ENCODE measurements around the gene ZFYVE28.

ZFYVE28 gene

GRCh38 chr4:2320746-2321145 is 97.7 kb downstream of the ZFYVE28 start:
- DNase-seq (ENCODE audit: insufficient read length, low spot score) (no peak), FAIRE-seq (no peak)
- TF ChIP-seq TAF1 (IDR thresholded peaks at IDR 0.05; ENCODE audit: low read depth, low read length): no peak
- TF ChIP-seq POU2F2 (IDR thresholded peaks at IDR 0.05; ENCODE audit: low read depth, low read length): no peak
- no peak for TF ChIP-seq PAX5 (IDR thresholded peaks at IDR 0.05; ENCODE audit: insufficient read depth, low read length, severe bottlenecking)
- no peak for TF ChIP-seq POLR2AphosphoS5 (IDR thresholded peaks at IDR 0.05; ENCODE audit: low read depth, low read length)
- no peak for TF ChIP-seq SPI1 (IDR thresholded peaks at IDR 0.05; ENCODE audit: low read depth, low read length)

DNA sequence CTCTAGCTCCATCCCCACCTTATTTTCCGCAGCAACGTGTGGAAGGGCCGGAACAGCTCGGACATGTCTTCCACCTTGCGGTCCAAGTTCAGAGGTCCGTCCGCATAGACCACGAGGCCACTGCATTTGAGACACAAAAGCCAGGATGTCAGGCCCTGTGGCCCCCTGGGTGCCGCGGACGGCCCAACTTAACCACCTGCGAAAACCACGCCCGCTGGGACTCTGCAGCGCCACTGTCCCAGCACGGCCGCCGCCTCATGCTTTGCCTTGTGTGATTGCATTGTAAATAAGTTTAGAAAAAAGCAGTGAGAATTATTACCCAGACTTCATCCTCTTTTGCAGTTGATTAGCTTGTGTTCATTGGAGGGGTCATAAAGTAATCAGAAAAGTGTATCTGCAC is 98.3 kb downstream of the ZFYVE28 start:
- FAIRE-seq: no peak
- DNase-seq (ENCODE audit: insufficient read length, low spot score): no peak
- TF ChIP-seq POLR2A (IDR thresholded peaks at IDR 0.05; ENCODE audit: low read depth, low read length) (no peak), TAF1 (IDR thresholded peaks at IDR 0.05; ENCODE audit: low read depth, low read length) (no peak), POLR2AphosphoS5 (IDR thresholded peaks at IDR 0.05; ENCODE audit: low read depth, low read length) (no peak), POU2F2 (IDR thresholded peaks at IDR 0.05; ENCODE audit: low read depth, low read length) (no peak), PAX5 (IDR thresholded peaks at IDR 0.05; ENCODE audit: insufficient read depth, low read length, severe bottlenecking) (no peak), SPI1 (IDR thresholded peaks at IDR 0.05; ENCODE audit: low read depth, low read length) (no peak)

DNA sequence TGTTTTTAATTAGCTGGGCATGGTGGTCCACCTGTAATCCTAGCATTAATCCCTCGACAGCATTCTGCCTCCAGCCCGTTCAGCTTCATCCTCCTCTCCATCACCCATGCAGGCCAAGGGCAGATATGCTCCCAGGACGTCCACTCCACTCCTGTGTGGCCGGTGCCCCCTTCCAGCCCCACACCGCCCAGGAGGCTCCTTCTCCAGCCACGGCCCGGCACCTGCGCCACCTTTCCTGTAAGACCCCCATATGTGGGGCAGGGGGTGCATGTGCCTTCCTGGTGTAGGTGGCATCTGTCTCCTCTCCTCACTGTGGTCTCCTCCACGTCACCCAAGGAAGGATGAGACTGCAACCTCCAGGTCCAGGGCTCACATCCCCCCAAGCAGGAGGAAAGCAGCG is 99.6 kb downstream of the ZFYVE28 start:
- DNase-seq (ENCODE audit: insufficient read length, low spot score): no peak
- no peak for TF ChIP-seq POLR2A (IDR thresholded peaks at IDR 0.05; ENCODE audit: low read depth, low read length)
- no peak for TF ChIP-seq PAX5 (IDR thresholded peaks at IDR 0.05; ENCODE audit: insufficient read depth, low read length, severe bottlenecking)
- TF ChIP-seq POU2F2 (IDR thresholded peaks at IDR 0.05; ENCODE audit: low read depth, low read length): no peak
- TF ChIP-seq POLR2AphosphoS5 (IDR thresholded peaks at IDR 0.05; ENCODE audit: low read depth, low read length): no peak
- TF ChIP-seq TAF1 (IDR thresholded peaks at IDR 0.05; ENCODE audit: low read depth, low read length): no peak
- no peak for TF ChIP-seq SPI1 (IDR thresholded peaks at IDR 0.05; ENCODE audit: low read depth, low read length)
- FAIRE-seq: no peak

GRCh38 chr4:2318476-2318875 is 100.0 kb downstream of the ZFYVE28 start:
- TF ChIP-seq SPI1 (IDR thresholded peaks at IDR 0.05; ENCODE audit: low read depth, low read length) (no peak), PAX5 (IDR thresholded peaks at IDR 0.05; ENCODE audit: insufficient read depth, low read length, severe bottlenecking) (no peak), TAF1 (IDR thresholded peaks at IDR 0.05; ENCODE audit: low read depth, low read length) (no peak)
- DNase-seq (ENCODE audit: insufficient read length, low spot score): no peak
- FAIRE-seq: no peak

DNA sequence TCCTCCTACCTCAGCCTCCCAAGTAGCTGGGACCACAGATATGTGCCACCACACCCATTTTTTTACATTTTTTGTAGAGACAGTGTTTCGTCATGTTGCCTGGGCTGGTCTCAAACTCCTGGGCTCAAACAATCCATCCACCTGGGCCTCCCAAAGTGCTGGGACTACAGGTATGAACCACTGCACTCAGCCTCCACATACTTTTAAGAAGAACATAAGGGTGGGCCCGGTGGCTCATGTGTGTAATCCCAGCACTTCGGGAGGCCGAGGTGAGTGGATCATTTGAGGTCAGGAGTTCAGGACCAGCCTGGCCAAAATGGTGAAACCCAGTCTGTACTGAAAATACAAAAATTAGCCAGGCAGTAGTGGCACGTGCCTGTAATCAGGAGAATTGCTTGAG is 105.1 kb downstream of the ZFYVE28 start:
- TF ChIP-seq TAF1 (IDR thresholded peaks at IDR 0.05; ENCODE audit: low read depth, low read length) (no peak), SPI1 (IDR thresholded peaks at IDR 0.05; ENCODE audit: low read depth, low read length) (no peak), POU2F2 (IDR thresholded peaks at IDR 0.05; ENCODE audit: low read depth, low read length) (no peak)
- DNase-seq (ENCODE audit: insufficient read length, low spot score) (no peak), FAIRE-seq (no peak)

DNA sequence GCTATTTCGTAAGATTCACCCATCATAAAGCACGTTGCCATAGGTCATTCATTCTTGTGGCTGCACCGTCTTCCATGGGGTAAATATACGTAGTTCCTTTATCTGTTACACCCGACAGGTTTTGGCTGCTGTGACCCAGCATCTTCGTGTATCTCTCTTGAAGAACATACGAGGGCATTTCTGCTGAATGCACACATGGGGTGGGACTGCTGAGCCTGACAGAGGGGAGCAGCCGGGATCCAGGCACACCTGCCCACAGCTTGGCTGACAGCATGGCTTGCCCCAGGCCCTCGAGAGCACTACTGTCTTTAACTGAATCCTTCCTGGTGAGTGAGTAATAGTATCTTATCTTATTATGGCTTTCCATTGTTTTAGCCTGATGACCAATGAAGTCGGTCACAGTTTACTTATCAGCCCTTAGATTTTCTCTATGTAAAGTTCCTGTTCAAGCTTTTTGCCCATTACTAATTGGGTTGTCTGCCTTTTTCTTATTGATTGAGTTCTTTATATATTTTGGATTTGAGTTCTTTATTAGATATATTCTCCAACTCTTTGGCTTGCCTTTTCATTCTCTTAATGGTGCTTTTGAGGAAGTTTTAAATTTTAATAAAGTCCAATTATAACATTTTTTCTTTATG is 111.6 kb downstream of the ZFYVE28 start:
- TF ChIP-seq POU2F2 (IDR thresholded peaks at IDR 0.05; ENCODE audit: low read depth, low read length) (no peak), POLR2AphosphoS5 (IDR thresholded peaks at IDR 0.05; ENCODE audit: low read depth, low read length) (no peak), TAF1 (IDR thresholded peaks at IDR 0.05; ENCODE audit: low read depth, low read length) (no peak), PAX5 (IDR thresholded peaks at IDR 0.05; ENCODE audit: insufficient read depth, low read length, severe bottlenecking) (no peak), SPI1 (IDR thresholded peaks at IDR 0.05; ENCODE audit: low read depth, low read length) (no peak), POLR2A (IDR thresholded peaks at IDR 0.05; ENCODE audit: low read depth, low read length) (no peak)
- DNase-seq (ENCODE audit: insufficient read length, low spot score): no peak
- no peak for FAIRE-seq

DNA sequence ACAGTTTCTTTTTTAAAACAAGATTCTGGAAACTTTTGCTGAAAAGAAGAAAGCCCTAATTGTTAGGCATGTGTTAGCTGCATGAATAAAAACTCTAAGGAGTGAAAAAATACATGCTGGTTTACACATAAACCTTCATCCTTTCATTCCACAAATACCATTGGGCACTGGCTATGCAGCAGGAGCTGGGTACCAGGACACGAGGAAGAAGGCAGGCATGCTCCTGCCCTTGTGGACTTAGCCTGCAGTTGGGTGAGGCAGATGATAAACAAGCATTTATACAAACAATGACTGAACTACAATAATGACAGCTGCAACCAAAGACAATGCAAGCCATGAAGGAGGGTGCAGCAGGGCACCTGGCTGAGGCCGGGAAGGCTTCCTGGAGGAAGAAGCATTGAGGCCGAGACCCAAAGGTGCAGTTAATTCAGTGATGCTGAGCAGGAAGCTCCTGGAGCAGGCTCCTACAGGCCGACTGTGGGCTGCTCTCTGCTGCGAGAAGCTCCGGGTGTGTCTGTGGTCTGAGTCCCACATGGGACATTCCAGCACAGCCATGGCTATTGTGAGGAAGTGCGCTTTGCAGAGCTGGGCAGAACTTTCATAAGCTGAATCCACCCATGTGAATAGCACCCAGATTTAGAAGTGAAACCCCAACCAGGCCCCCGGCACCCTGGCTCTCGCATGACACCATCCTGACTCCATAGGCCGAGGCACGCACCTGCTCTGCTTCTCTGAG is 112.5 kb downstream of the ZFYVE28 start:
- TF ChIP-seq POU2F2 (IDR thresholded peaks at IDR 0.05; ENCODE audit: low read depth, low read length): no peak
- TF ChIP-seq POLR2AphosphoS5 (IDR thresholded peaks at IDR 0.05; ENCODE audit: low read depth, low read length): no peak
- TF ChIP-seq SPI1 (IDR thresholded peaks at IDR 0.05; ENCODE audit: low read depth, low read length): no peak
- no peak for TF ChIP-seq PAX5 (IDR thresholded peaks at IDR 0.05; ENCODE audit: insufficient read depth, low read length, severe bottlenecking)
- TF ChIP-seq POLR2A (IDR thresholded peaks at IDR 0.05; ENCODE audit: low read depth, low read length): no peak
- no peak for TF ChIP-seq TAF1 (IDR thresholded peaks at IDR 0.05; ENCODE audit: low read depth, low read length)
- FAIRE-seq: no peak
- no peak for DNase-seq (ENCODE audit: insufficient read length, low spot score)

DNA sequence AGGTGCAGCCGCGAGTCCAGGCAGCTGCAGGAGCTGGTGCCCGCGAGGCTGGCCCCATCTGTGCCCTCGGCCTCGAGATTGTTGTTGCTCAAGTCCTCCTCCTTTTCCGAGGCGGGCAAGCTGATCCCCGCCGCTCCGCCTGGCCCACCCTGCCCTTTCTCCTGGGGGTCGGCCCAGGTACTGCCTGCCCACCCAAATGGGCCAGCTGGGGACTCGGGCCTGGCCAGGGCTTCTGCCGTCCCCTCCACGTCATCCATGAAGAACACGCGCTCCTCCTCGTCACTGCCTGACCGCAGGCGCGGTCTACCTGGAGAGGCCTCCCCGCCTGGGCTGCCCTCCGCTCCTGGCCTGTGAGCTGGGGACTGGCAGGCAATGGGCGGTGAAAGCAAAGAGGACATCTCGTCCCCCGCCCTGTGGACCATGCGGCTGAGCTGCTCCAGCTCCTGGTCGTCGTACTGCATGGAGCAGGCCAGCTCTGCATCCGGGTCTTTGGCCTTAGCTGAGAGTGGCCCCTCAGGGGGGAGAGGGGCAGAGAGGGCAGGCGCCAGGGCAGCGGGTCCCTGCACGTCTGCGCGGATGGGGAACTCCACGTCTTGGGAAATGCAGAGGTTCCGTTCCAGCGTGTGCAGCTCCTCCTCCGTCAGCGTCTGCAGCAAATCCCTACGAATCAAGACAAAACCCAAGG is 113.4 kb downstream of the ZFYVE28 start:
- FAIRE-seq (no peak), DNase-seq (ENCODE audit: insufficient read length, low spot score) (no peak)
- no peak for TF ChIP-seq POLR2A (IDR thresholded peaks at IDR 0.05; ENCODE audit: low read depth, low read length)
- no peak for TF ChIP-seq POLR2AphosphoS5 (IDR thresholded peaks at IDR 0.05; ENCODE audit: low read depth, low read length)
- TF ChIP-seq PAX5 (IDR thresholded peaks at IDR 0.05; ENCODE audit: insufficient read depth, low read length, severe bottlenecking): no peak
- TF ChIP-seq SPI1 (IDR thresholded peaks at IDR 0.05; ENCODE audit: low read depth, low read length): no peak
- TF ChIP-seq TAF1 (IDR thresholded peaks at IDR 0.05; ENCODE audit: low read depth, low read length): no peak
- TF ChIP-seq POU2F2 (IDR thresholded peaks at IDR 0.05; ENCODE audit: low read depth, low read length): no peak

GRCh38 chr4:2304321-2304876 is 114.0 kb downstream of the ZFYVE28 start:
- DNase-seq (ENCODE audit: insufficient read length, low spot score) (no peak), FAIRE-seq (no peak)
- TF ChIP-seq POU2F2 (IDR thresholded peaks at IDR 0.05; ENCODE audit: low read depth, low read length): no peak
- TF ChIP-seq POLR2AphosphoS5 (IDR thresholded peaks at IDR 0.05; ENCODE audit: low read depth, low read length): no peak
- TF ChIP-seq SPI1 (IDR thresholded peaks at IDR 0.05; ENCODE audit: low read depth, low read length): no peak
- no peak for TF ChIP-seq PAX5 (IDR thresholded peaks at IDR 0.05; ENCODE audit: insufficient read depth, low read length, severe bottlenecking)
- TF ChIP-seq TAF1 (IDR thresholded peaks at IDR 0.05; ENCODE audit: low read depth, low read length): no peak
- TF ChIP-seq POLR2A (IDR thresholded peaks at IDR 0.05; ENCODE audit: low read depth, low read length): no peak
